GM12878 (cell line): ENCODE measurements around the gene ANKRD26.

Experiments used
- EGR1 ChIP-seq, 2 experiments: IDR thresholded peaks; 1 replicate in 1 of 2; 2 replicates in 1 of 2; pipeline ENCODE4 v1.6.1; 2011 to 2012; ENCODE audit warnings: low read depth in 2 of 2, low read length in 2 of 2, borderline replicate concordance in 1 of 2, mild to moderate bottlenecking in 1 of 2, moderate library complexity in 1 of 2
- NFYA ChIP-seq: IDR thresholded peaks from 2 replicates; pipeline ENCODE4 v1.6.1; 2011; ENCODE audit warnings: low read depth, mild to moderate bottlenecking, low read length, improper control_type of control experiment, borderline replicate concordance
- NR2F1 ChIP-seq: fragments of 450-650 bp; conservative IDR thresholded peaks from 2 replicates; pipeline ENCODE4 v1.6.1; 2017; ENCODE audit warnings: mild to moderate bottlenecking
- POLR2A ChIP-seq: IDR thresholded peaks from 2 replicates; pipeline ENCODE4 v1.6.1; 2011; ENCODE audit warnings: low read depth, mild to moderate bottlenecking, low read length
- POLR2AphosphoS5 ChIP-seq: IDR thresholded peaks from 2 replicates; pipeline ENCODE4 v1.6.1; 2011; ENCODE audit warnings: mild to moderate bottlenecking, low read length, inconsistent platforms
- RAD21 ChIP-seq: IDR thresholded peaks from 2 replicates; pipeline ENCODE4 v1.6.1; 2011; ENCODE audit warnings: mild to moderate bottlenecking, low read depth, low read length, moderate library complexity; ENCODE audit not compliant: insufficient read depth
- RUNX3 ChIP-seq: IDR thresholded peaks from 2 replicates; pipeline ENCODE4 v1.6.1; 2012; ENCODE audit warnings: low read length, inconsistent platforms
- SMC3 ChIP-seq: IDR thresholded peaks from 2 replicates; pipeline ENCODE4 v1.6.1; 2011; ENCODE audit warnings: low read length, improper control_type of control experiment, borderline replicate concordance
- SRF ChIP-seq, 2 experiments: IDR thresholded peaks; 2 replicates each; pipeline ENCODE4 v1.6.1; 2011; ENCODE audit warnings: low read depth in 2 of 2, low read length in 2 of 2, mild to moderate bottlenecking in 1 of 2, moderate library complexity in 1 of 2
- SUPT20H ChIP-seq: IDR thresholded peaks from 2 replicates; pipeline ENCODE4 v1.6.1; 2011; ENCODE audit warnings: low read depth, mild to moderate bottlenecking, low read length, moderate library complexity, borderline replicate concordance; ENCODE audit not compliant: control insufficient read depth
- TAF1 ChIP-seq: IDR thresholded peaks from 2 replicates; pipeline ENCODE4 v1.6.1; 2011; ENCODE audit warnings: mild to moderate bottlenecking, low read depth, low read length, borderline replicate concordance
- TF ChIP-seq, protein P1 (sequence below), 3 experiments: IDR thresholded peaks in 2 of 3; conservative IDR thresholded peaks in 1 of 3; 2 replicates each; pipeline ENCODE4 v1.5.1; 2011; ENCODE audit warnings: low read depth in 3 of 3, low read length in 3 of 3, mild to moderate bottlenecking in 3 of 3, control low read depth in 2 of 3, moderate library complexity in 2 of 3, inconsistent platforms in 1 of 3, mixed read lengths in 1 of 3; ENCODE audit not compliant: control insufficient read depth in 2 of 3, insufficient read depth in 1 of 3; ENCODE audit errors: extremely low read depth in 1 of 3
- TF ChIP-seq, protein P2 (sequence below): IDR thresholded peaks from 2 replicates; pipeline ENCODE4 v1.6.1; 2012; ENCODE audit warnings: low read depth, low read length, improper control_type of control experiment

GRCh38 chr10:27030060-27030459, 70.2 kb downstream of the ANKRD26 start:
- TF ChIP-seq, protein P1, sequence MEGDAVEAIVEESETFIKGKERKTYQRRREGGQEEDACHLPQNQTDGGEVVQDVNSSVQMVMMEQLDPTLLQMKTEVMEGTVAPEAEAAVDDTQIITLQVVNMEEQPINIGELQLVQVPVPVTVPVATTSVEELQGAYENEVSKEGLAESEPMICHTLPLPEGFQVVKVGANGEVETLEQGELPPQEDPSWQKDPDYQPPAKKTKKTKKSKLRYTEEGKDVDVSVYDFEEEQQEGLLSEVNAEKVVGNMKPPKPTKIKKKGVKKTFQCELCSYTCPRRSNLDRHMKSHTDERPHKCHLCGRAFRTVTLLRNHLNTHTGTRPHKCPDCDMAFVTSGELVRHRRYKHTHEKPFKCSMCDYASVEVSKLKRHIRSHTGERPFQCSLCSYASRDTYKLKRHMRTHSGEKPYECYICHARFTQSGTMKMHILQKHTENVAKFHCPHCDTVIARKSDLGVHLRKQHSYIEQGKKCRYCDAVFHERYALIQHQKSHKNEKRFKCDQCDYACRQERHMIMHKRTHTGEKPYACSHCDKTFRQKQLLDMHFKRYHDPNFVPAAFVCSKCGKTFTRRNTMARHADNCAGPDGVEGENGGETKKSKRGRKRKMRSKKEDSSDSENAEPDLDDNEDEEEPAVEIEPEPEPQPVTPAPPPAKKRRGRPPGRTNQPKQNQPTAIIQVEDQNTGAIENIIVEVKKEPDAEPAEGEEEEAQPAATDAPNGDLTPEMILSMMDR (IDR thresholded peaks at IDR 0.05 in 2 of 3, conservative IDR thresholded peaks at IDR 0.05 in 1 of 3; ENCODE audit: control insufficient read depth in 2 of 3, extremely low read depth in 1 of 3, insufficient read depth in 1 of 3, low read depth in 3 of 3, low read length in 3 of 3), result no peak
- TF ChIP-seq SUPT20H (no peak), SMC3 (no peak), EGR1 (IDR thresholded peaks at IDR 0.05; ENCODE audit: borderline replicate concordance in 1 of 2, low read depth in 2 of 2, low read length in 2 of 2) (no peak), RUNX3 (peak; percentile 35; the same call in 1 of the 2 replicates), TAF1 (no peak), NR2F1 (no peak), SRF (IDR thresholded peaks at IDR 0.05; ENCODE audit: low read depth in 2 of 2, low read length in 2 of 2) (no peak), NFYA (no peak), RAD21 (no peak), POLR2AphosphoS5 (no peak), POLR2A (no peak)
- TF ChIP-seq, protein P2, sequence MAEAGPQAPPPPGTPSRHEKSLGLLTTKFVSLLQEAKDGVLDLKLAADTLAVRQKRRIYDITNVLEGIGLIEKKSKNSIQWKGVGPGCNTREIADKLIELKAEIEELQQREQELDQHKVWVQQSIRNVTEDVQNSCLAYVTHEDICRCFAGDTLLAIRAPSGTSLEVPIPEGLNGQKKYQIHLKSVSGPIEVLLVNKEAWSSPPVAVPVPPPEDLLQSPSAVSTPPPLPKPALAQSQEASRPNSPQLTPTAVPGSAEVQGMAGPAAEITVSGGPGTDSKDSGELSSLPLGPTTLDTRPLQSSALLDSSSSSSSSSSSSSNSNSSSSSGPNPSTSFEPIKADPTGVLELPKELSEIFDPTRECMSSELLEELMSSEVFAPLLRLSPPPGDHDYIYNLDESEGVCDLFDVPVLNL, result no peak
